GM04504 (cell line): ENCODE measurements around the gene GJB5.
"Not testable (repeated sequence)": the region's sequence is repeated elsewhere in the genome, so short reads cannot be mapped to it uniquely, and the experiment has no call there.

Experiments
- DNase-seq: peaks from one replicate; pipeline ENCODE4 v3.0.0-alpha.2; 2012; ENCODE audit warnings: low read depth

Gene GJB5

DNA sequence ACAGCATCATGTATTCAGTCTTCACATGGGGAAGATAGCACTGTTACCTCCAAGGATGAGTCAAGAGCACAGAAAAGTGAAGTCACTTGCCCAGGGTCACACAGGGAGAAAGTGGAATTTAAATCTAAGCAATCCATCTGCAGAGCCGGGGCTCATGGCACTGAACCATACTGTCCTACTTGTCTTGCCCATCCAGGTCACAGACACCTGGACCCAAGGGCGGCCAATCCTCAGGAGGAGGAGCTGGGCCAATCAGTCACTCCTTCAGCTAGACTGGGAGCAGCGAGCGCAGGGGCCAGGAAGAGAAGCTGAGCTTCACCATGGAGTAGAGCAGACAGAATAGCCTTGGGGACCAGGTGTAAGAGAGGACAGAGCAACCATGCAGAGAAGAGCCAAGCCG lies 9.2 kb upstream of the GJB5 start:
- no peak for DNase-seq

DNA sequence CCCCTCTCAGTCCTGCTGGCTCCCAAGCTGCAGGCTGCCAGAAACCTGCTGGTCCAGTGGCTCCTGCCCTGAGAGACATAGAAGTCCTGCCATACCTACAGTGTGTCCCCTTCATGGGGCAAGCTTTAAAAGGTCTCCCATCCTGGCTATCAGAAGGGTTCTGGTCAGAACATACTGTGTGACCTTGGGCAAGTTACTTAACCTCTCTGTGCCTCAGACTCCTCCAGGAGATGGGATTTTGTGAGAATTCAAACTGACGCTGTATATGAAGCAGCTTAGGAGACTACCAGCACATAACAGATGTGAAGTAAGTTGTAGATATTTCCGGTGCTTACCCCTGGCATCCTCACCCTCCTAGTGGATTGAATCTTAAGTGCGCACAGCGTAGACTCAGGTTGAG lies 8.7 kb upstream of the GJB5 start:
- DNase-seq: no peak

DNA sequence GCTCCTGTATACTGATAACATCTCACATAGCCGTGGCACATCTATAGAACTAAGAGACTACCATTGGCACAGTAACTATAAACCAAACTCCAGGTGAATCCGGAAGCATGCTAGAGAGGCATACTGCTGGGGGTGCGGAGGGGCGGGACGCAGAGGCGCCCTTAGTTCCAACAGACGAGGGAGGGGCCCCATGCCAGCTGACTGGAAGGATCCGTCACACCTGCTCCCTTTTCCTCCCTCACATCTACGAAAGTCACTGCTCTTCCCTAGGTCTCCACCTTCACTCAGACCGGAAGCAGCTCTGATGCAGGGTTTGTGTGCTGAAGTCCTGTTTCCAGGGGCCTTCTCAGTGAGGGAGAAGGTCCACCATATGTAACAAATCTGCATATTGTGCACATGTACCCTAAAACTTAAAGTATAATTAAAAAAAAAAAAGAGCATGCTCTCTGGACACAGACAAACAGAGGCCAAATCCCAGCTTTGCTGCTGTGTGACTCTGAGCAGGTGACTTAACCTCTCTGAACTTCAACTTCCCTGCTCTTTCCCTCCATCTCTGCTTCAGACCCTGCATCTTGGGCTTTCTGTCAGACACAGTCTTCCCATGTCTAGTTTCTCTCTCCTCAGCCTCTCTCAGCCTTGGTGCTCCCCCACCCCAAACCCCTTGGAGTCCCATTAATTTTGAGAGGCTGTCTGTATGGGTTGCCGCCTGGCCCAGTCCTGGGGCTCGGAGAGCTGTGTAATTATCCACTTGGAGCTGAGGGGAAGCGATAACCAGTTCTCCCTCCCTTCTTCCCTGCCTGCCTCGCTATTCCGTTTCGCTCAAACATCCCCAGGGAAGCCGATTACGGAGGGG lies 7.8 kb upstream of the GJB5 start:
- DNase-seq: no peak

DNA sequence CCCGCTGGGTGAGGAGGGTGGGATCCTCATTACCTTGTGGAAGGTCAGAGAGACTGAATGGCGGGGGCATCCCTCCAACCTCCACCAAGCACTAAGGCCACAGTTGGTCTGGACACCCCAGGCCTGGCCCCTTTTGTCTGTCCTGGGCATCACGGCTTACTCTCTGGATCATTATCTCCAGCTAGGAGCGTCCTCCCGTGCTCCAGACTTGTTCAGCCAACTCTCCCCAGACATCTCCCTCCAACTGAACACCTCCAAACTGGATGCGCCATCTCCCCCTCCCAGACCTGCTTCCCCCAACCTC lies 7.3 kb upstream of the GJB5 start:
- DNase-seq: no peak

DNA sequence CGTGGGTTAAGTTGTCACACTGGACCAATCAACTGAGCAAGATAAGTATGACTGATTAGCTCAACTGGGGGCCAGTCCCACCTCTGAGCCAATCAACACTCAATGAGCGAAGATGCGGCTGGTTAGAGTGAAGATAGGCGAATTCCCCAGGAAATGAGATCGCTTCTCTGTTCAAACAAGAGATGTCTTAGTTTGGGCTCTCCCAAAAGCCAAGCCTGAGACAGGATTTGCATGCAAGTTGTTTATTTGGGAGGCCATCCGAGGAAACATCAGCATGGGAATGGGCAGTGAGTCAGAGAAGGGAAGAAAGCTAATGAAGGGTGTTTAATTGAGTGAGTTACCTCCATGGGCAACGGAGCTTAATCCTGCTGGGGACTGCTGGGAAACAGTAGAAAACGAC lies 4.9 kb upstream of the GJB5 start:
- DNase-seq: no peak

DNA sequence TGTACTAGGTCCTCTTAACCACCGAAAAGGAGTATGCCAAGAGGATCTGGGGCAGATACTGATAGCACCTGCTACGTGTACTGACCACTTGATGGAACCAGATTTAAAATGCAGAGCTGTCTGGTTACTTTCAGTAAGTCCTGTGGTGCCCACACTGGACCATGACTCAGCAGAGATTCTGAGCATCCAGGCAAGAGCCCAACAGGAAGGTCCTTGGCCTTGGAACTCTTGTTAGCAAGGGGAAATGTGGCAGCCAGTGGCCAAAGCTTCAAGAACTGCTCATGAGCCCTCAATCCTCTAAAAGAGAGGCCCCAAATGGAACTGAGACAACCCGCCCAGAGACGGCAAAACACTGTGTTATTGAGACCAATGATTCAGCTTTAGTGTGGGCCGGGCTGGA lies 4.2 kb upstream of the GJB5 start:
- DNase-seq: no peak

DNA sequence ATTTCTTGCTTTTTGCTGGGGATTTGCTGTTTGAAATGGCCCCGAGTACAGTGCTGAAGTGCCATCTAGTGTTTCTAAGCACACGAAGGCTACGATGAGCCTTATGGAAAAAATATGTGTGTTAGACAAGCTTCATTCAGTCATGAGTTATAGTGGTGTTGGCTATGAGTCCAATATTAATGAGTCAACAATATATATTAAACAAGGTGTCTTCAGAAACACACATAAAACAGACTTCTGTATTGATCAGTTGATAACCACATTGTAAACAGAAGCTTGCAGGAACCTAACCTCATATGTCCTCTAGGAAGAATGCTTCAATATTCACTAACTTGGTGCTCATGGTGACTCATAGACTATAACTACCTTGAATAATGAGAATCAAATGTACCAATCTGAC lies 1.7 kb upstream of the GJB5 start:
- DNase-seq: no peak

DNA sequence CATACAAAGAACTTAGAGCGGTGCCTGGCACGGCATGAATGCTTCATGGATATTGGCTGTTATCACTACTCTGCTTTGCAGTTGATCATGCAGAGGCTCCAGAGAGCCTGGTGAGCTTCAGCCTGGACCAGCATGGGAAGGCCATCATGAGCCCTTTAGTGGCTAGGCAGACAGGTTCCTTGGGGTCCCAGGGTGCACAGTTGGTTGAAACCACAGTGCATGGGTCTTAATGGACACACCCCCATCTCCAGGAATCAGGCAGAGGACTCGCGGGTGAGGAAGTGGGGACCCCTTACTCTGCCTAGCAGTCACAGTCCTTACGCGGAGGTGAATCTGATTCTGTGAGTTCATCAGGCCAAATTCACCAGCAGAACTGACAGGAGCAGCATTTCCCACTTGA lies 1.1 kb downstream of the GJB5 start:
- no peak for DNase-seq

DNA sequence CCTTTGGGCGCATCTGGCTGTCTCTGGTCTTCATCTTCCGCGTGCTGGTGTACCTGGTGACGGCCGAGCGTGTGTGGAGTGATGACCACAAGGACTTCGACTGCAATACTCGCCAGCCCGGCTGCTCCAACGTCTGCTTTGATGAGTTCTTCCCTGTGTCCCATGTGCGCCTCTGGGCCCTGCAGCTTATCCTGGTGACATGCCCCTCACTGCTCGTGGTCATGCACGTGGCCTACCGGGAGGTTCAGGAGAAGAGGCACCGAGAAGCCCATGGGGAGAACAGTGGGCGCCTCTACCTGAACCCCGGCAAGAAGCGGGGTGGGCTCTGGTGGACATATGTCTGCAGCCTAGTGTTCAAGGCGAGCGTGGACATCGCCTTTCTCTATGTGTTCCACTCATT lies 2.5 kb downstream of the GJB5 start:
- DNase-seq: no peak

DNA sequence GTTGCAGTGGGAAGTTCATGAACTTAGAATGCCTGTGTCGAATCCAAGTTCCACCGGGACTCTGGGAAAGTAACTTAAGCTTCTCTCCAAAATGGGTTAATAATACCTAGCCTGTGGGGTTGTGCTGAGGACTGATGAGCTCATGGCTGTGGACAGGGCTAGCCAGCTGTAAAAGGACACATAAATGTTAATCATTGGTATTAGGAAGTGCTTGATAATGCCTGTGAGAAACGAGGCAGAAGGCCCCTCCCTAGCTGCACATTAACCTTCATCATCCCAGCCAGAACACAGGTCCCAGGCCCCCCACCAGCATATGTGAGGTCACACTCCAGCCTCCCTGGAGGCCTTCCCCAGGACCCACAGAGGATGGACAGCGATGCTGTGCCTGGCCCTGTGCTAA lies 3.9 kb downstream of the GJB5 start:
- no peak for DNase-seq

DNA sequence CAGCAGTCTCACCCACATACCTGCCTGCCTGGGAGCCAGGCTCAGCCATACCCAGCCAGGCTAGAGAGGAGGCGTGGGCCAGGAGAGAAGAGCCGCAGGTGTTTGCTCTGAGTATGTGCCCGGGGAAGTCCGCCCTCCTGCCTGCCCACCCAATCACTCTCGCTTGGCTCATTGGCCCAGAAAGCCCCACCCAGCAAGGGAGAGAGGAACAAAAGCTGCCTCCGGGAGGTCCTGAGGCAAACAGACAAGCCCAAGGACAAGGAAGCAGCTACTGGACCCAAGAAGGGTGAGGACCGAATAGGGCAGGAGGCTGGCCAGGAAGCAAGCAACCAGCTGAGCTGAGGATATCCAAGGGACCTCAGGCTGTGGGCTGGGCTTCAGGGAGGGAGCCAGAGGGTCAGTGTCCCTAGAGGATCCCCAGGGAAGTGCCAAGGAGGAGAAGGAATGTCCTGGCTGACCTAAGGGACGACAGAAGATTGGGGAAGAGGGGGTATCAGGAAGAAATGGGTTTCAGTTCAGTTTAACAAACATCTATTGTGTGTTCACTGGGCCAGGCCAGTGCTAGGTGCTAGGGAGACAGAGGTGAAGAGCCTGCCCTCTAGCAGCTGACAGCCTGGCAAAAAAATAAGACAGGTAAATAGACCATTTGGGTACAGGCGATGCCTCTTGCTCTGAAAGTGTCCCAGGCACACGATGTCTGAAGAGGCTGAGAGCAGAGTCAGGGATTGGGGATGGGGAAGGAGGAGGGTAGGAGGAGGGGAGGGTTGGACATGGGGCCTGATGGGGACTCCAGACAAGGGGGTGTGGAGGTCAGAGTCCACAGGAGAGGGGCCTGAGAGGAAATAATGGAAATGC lies 4.9 kb downstream of the GJB5 start, which contains the start of gene GJB4:
Gene GJB4 (plus strand): TSS at position 238 of the 855 bp plus-strand sequence. CDS start 1,515 bp downstream, outside the sequence.
- no peak for DNase-seq

DNA sequence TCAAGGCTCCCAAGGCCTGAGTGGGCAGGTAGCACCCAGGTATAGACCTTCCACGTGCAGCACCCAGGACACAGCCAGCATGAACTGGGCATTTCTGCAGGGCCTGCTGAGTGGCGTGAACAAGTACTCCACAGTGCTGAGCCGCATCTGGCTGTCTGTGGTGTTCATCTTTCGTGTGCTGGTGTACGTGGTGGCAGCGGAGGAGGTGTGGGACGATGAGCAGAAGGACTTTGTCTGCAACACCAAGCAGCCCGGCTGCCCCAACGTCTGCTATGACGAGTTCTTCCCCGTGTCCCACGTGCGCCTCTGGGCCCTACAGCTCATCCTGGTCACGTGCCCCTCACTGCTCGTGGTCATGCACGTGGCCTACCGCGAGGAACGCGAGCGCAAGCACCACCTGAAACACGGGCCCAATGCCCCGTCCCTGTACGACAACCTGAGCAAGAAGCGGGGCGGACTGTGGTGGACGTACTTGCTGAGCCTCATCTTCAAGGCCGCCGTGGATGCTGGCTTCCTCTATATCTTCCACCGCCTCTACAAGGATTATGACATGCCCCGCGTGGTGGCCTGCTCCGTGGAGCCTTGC lies 6.4 kb downstream of the GJB5 start:
- DNase-seq: no peak

DNA sequence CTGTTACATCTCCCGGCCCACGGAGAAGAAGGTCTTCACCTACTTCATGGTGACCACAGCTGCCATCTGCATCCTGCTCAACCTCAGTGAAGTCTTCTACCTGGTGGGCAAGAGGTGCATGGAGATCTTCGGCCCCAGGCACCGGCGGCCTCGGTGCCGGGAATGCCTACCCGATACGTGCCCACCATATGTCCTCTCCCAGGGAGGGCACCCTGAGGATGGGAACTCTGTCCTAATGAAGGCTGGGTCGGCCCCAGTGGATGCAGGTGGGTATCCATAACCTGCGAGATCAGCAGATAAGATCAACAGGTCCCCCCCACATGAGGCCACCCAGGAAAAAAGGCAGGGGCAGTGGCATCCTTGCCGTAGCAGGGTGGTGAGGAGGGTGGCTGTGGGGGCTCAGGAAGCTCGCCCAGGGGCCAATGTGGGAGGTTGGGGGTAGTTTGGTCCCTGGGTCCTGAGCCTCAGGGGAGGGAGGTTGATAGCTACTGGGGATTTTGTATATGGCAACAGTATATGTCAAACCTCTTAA lies 7.0 kb downstream of the GJB5 start:
- no peak for DNase-seq

DNA sequence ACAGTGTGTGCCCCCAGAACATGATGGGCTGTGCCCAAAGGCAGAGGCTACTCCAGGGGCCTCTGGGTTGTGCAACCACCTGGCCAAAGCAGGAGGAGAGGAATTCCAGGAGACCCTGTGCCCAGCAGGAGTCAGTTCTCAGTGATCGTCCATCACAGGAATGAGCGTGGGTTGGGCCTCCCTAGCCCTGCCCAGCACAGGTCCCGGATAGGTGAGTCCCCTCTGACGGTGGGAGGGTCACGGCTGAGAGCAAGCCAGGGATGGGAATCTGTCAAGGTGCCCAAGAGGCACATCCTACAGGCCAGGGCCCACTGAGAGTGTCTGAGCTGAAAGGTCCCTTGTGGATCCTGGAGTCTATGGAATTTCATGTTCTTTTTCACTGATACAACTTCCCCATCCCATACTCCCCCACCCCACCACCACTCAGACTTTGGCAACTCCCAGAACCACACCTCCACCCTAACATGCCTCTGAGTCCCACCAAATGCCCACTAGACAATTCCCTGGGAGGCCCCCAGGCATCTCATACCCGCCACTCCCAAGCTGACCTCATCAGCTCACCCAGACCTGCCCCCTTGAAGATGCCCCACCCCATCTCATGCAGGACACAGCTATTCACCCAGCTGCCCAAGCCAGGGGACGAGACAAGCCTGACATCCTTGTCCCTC lies 7.8 kb downstream of the GJB5 start:
- DNase-seq: no peak

DNA sequence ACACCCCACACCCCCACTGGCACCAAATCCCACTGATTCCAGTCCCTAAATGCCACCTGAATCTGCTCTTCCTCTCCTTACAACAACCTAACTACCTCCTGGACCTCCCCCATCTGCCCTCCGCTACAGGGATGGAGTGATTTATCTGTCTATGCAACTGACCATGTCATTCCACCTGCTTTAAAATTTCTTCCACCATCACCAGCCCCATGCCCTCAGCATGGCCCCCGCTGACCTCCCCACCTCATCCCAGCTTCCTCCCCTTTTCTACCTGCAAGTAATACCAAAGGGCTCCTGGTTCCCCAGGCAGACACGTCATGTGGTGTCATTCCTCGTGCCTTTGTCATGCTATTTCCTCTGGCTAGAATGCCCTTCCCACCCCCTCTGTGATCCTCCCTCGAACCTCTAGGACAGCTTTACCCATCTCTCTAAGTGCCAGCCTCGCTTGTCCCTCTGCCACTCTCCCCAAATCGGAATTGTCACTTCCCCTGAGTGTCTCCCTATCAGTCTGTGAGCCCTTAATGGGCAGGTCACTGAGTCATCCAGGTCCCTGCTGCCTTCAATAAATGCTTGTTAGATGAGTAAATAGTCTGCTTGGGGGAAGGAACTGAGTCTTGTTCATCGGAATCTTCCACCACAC lies 8.4 kb downstream of the GJB5 start:
- no peak for DNase-seq

DNA sequence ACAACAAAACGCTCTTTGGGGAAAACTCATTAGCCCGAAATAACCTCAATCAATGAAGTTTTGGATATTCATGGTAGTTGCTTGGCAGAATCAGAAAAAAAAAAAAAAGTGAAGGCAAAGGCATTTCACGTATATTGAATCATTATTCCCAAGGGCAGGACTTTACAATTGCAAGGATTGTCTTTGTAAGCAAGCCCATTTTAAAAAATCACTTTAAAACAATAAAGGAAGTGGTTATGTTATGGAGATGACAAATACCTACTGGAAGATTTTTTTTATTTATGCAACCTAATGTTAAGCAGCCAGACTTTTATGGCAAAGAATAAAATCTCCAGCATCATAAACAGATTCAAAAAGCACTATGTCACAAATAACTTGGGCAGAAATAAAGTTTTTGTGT lies 14.0 kb downstream of the GJB5 start:
- DNase-seq: no peak

DNA sequence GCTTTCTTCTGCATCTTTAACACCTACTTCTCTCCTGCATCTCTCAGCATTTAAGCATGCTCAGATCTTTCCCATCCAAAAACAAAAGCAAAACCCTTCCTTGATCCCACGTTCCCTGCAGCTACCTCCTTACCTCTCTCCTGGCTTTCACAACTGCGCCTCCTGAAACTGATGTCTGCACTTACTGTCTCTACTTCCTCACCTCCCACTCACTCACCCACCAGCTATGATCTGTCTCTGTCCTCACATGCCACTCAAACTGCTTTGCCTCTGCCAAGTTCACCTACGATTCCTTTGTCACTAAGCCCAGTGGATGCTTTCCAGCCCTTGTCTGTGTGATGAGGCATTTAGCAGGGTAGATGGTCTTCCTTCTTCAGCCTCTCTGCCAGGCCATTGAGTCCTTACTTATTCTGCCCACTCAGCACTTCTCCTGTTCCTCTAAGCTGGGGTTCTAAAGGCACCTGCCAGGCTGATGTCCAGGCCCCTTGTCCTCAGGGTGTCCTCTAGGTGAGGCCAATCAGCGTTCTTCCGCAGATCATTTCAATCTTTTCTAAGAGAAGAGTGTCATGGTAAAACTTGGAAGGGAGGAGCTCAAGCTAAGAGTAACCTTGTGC lies 16.2 kb downstream of the GJB5 start:
- no peak for DNase-seq

DNA sequence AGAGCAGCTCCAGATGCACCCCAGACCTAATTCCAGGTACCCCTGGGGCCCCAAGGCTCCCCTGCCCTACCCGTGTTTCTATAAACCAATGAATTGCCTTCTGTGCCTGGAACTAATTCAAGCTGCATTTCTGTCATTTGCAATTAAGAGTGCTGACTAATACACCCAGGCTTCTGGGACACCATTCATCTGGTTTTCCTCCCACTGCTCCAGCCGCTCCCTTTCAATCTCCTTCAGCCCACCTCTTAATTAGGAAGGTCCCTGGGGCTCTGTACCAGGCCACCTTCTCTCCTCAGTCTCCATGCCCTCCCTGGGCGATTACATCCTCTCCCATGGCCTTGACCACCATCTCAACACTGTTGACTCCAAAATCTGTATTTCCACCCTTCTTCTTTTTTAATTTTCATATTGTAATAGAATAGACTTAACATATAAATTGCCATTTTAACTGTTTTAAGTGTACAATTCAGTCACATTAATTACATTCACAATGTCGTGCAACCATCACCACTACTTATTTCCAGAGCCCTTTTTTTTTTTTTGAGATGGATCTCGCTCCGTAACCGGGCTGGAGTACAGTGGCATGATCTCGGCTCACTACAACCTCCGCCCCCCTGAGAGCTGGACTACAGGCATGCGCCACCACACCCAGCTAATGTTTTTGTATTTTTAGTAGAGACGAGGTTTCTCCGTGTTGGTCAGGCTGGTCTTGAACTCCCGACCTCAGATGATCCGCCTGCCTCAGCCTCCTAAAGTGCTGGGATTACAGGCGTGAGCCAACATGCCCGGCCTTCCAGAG lies 16.9 kb downstream of the GJB5 start:
- DNase-seq: no peak

DNA sequence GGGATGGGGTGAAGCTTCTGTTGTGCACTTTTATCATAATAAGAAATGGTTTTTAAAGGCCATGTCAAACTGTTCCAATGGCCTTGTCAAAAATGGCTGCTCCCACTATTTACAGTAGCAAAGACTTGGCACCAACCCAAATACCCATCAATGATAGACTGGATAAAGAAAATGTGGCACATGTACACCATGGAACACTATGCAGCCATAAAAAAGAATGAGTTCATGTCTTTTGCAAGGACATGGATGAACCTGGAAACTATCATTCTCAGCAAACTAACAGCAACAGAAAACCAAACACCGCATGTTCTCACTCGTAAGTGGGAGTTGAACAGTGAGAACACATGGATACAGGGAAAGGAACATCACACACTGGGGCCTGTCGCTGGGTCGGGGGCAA lies 18.3 kb downstream of the GJB5 start:
- DNase-seq: not testable (repeated sequence)

DNA sequence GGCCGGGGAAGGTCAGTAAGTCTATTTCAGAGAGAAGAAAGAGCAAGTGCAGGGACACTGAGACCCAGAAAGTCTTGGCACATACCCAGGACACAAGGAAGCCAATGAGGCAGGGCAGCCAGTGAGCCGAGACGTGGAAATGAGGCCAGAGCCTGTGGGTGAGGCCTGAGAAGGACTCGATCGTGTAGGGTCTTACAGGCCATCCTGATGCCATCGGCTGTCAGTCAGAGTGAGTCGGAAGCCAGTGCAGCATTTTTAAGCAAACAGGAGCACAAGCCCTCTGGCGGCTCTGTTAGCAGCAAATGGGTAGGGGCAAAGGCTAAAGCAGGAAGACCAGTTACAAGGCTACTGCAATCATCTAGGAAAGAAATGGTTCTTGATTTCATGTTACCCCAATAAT lies 20.1 kb downstream of the GJB5 start:
- DNase-seq: no peak

DNA sequence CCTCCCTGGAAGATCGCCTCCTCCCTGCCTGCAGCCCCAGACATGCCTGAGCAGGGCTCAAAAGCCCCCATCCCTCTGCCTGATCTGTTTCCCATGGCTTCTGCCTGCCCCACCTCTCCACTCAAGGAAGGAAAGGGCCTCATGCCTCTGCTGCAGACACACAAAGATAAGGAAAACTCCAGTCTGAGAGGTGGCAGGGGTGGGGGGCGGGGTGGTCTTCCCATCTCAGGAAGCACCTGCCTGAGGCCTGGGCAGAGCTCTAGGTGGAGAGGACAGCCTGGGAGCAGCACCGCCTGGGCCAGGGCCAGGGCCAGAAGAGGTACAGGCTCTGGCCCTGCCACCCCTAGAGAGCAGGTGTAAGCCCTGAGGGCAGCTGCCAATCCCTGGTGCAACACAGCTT lies 22.1 kb downstream of the GJB5 start:
- DNase-seq: no peak
